GM21576 (cell line): ENCODE measurements around the gene IRF7.

Experiments used
- ATAC-seq: cut with Tn5 transposase; IDR thresholded peaks from one replicate; pipeline ENCODE4 v1.9.1; 2021; ENCODE audit warnings: mild to moderate bottlenecking, moderate library complexity; ENCODE audit not compliant: unreplicated experiment

IRF7 gene

GRCh38 chr11:567629-568292 lies 48.0 kb downstream of the IRF7 start:
- no peak for ATAC-seq

- no peak for ATAC-seq
Measured at GRCh38 chr11:567011-567628, 48.6 kb downstream of the IRF7 start.

DNA sequence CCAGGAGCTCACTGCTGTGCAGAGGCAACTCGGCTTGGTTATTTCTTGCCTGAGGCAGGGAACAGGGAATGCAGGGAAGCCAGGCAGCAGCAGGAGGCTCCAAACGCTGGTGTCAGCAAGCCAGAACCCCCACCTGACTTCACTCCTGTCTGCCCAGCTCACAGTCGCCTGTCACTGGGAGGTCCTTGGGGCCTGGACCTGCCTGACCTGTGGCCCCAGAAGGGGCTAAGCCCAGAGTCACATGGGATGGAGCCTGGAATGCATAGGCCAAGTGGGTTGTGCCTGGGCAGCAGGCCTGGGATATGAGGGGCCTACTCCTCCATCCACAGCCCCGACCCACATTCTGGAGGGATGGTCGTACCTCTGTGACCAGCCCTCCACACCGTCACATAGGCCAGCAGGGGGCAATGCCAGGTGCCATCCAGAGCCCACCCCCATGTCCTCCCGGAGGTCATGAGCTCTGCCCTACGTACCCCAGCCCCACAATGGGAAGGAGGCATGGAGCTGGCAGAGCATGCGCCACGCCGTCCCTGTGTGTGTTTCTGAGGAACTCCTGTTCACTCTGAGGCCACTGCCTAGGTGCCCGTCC lies 49.7 kb downstream of the IRF7 start:
- ATAC-seq: no peak

- no peak for ATAC-seq
Measured at GRCh38 chr11:563812-564578, 51.8 kb downstream of the IRF7 start.

- ATAC-seq: no peak
Measured at GRCh38 chr11:563066-563811, 52.5 kb downstream of the IRF7 start.
